SK-N-DZ (cell line): ENCODE data around the gene KCNK7.

Source experiments
- DNase-seq: peaks from one replicate; pipeline ENCODE4 v3.0.0-alpha.2; 2015; ENCODE audit warnings: low spot score

Gene KCNK7

GRCh38 chr11:65611758-65612603 lies 16.4 kb upstream of the KCNK7 start:
- no peak for DNase-seq

GRCh38 chr11:65611028-65611757 lies 15.6 kb upstream of the KCNK7 start:
- DNase-seq = no peak

- DNase-seq = no peak
These were observed 14.8 kb upstream of the KCNK7 start for GRCh38 chr11:65610404-65610803.

GRCh38 chr11:65609665-65610064 lies 14.1 kb upstream of the KCNK7 start:
- DNase-seq = no peak

GRCh38 chr11:65609229-65609628 lies 13.6 kb upstream of the KCNK7 start:
- no peak for DNase-seq

GRCh38 chr11:65607614-65608426 lies 12.2 kb upstream of the KCNK7 start:
- no peak for DNase-seq

GRCh38 chr11:65606876-65607613 lies 11.4 kb upstream of the KCNK7 start:
- DNase-seq = peak; percentile 99

GRCh38 chr11:65604258-65604657 lies 8.7 kb upstream of the KCNK7 start:
- no peak for DNase-seq

- no peak for DNase-seq
These were observed 4.3 kb upstream of the KCNK7 start for GRCh38 chr11:65599955-65600246.

GRCh38 chr11:65599216-65599954 lies 3.8 kb upstream of the KCNK7 start:
- no peak for DNase-seq

- DNase-seq = no peak
These were observed 2.7 kb upstream of the KCNK7 start for GRCh38 chr11:65598258-65598699.

GRCh38 chr11:65596520-65596919 lies 920 bp upstream of the KCNK7 start:
- DNase-seq = no peak

GRCh38 chr11:65595131-65595530 lies 469 bp downstream of the KCNK7 start:
- no peak for DNase-seq

- peak; percentile 72 for DNase-seq
These were observed 1.8 kb downstream of the KCNK7 start for GRCh38 chr11:65593518-65594414.

- no peak for DNase-seq
These were observed 2.6 kb downstream of the KCNK7 start for GRCh38 chr11:65592858-65593517.

- DNase-seq = no peak
These were observed 3.4 kb downstream of the KCNK7 start for GRCh38 chr11:65591939-65592857.

GRCh38 chr11:65590240-65590738 lies 5.3 kb downstream of the KCNK7 start:
- DNase-seq = no peak
